ENCODE results near the gene KCTD1. TPM values are rescaled to one million over a fixed set of nuclear protein-coding genes. Genes with fewer than 3 reads are reported as not detected.

The KCTD1 gene
- total and polyA plus RNA-seq, 10 of the 15 experiments (the other 5 are each of a cell fraction or from before 2014, with no cell fraction given), result 1.5 to 13.4 (median 5.5) TPM

DNA sequence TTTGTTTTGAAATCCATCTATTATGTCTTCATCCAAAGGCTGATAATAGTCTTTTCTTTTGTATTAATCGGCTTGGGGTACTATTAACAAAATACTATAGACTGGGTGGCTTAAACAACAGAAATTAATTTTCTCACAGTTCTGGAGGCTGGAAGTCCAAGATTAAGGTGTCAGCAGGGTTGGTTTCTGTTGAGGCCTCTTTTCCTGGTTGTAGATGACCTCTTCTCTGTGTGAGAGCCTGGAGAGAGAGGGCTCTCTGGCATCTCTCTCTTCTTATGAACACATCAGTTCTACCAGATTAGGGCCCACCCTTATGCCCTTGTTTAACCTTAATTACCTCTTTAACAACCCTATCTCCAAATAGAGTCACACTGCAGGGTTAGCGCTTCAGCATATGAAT, 14.2 kb upstream of the KCTD1 start:
- in situ Hi-C loops (cut with MboI) (no loop called here), intact Hi-C loops (cut with micrococcal nuclease; ENCODE audit: unreplicated experiment) (no loop called here)
- Histone ChIP-seq H3K9me3 (replicated peaks; ENCODE audit: control insufficient read depth, insufficient read depth, low read length) (no peaks in the 10 kb centered on the region), H4K20me1 (ENCODE audit: control insufficient read depth, insufficient read depth) (no peaks in the 10 kb centered on the region), H2AFZ (ENCODE audit: control insufficient read depth, low read depth, low read length) (no peak overlapping the region), H3K4me1 (ENCODE audit: control insufficient read depth, insufficient read depth, low read length) (no peaks in the 10 kb centered on the region), H3K9ac (ENCODE audit: control insufficient read depth, insufficient read depth, low read length) (no peak overlapping the region), H3K27me3 (replicated peaks in 1 of 2; ENCODE audit: control insufficient read depth in 2 of 2, insufficient read depth in 2 of 2, low read length in 1 of 2) (no peaks in the 10 kb centered on the region), H3K4me2 (ENCODE audit: control insufficient read depth, insufficient read depth) (no peak overlapping the region), H3K27ac (ENCODE audit: control insufficient read depth, insufficient read depth) (no peak overlapping the region), H3K4me3 (no peak overlapping the region), H3K79me2 (ENCODE audit: control insufficient read depth, insufficient read depth, low read length) (no peaks in the 10 kb centered on the region), H3K36me3 (ENCODE audit: control insufficient read depth in 2 of 2, insufficient read depth in 2 of 2, low read length in 1 of 2) (no peaks in the 10 kb centered on the region)
- RAD21 ChIA-PET (ENCODE audit: unreplicated experiment), result no interaction called here
- ATAC-seq (no peak), FAIRE-seq (no peak), DNase-seq (ENCODE audit: low read depth, low spot score) (no peak)
- POLR2A ChIA-PET, result no interaction called here
- CTCF ChIA-PET, result no interaction called here
- 98% methylated on average over 2 of the region's 2 CpGs for WGBS (ENCODE audit: insufficient coverage, insufficient replicate concordance, low lambda C conversion rate, missing lambda C conversion rate)
- TF ChIP-seq POLR2A (IDR thresholded peaks at IDR 0.05; ENCODE audit: low read depth, low read length) (no peak), CBFB (IDR thresholded peaks at IDR 0.05; ENCODE audit: low read depth) (no peak)
- TF ChIP-seq, protein P1, sequence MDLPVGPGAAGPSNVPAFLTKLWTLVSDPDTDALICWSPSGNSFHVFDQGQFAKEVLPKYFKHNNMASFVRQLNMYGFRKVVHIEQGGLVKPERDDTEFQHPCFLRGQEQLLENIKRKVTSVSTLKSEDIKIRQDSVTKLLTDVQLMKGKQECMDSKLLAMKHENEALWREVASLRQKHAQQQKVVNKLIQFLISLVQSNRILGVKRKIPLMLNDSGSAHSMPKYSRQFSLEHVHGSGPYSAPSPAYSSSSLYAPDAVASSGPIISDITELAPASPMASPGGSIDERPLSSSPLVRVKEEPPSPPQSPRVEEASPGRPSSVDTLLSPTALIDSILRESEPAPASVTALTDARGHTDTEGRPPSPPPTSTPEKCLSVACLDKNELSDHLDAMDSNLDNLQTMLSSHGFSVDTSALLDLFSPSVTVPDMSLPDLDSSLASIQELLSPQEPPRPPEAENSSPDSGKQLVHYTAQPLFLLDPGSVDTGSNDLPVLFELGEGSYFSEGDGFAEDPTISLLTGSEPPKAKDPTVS (IDR thresholded peaks at IDR 0.05; ENCODE audit: low read depth, low read length), result no peak
- TF ChIP-seq, protein P2, sequence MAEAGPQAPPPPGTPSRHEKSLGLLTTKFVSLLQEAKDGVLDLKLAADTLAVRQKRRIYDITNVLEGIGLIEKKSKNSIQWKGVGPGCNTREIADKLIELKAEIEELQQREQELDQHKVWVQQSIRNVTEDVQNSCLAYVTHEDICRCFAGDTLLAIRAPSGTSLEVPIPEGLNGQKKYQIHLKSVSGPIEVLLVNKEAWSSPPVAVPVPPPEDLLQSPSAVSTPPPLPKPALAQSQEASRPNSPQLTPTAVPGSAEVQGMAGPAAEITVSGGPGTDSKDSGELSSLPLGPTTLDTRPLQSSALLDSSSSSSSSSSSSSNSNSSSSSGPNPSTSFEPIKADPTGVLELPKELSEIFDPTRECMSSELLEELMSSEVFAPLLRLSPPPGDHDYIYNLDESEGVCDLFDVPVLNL (IDR thresholded peaks at IDR 0.05; ENCODE audit: low read depth, low read length), result no peak
- BruUV-seq (replicated peaks), result no TSS peak
- SMC1A ChIA-PET (ENCODE audit: uncharacterized antibody, unreplicated experiment), result no interaction called here

DNA sequence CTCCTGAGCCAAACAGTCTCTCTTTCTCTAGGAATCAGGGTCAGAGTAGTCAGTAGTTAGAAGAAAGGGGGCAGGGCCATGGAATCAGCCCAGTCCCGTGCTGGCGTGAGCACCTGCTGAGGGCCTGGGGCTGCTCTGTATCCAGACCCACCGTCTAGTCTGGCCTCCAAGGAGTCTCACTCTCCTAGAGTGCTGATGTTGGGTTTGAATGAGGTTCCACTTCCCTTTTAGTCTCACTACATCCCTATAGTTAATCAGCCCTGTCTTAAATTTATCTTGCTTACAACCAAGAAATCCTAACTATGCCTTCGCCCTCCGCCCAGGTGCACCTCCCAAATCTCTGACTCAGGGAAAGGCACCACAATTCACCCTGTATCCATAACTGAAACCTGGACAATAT, 13.4 kb upstream of the KCTD1 start:
- intact Hi-C loops (cut with micrococcal nuclease; ENCODE audit: unreplicated experiment), result no loop called here
- no TSS peak for BruUV-seq (replicated peaks)
- H3K9me3 ChIP-seq (replicated peaks; ENCODE audit: control insufficient read depth, insufficient read depth, low read length), result no peaks in the 10 kb centered on the region

More for the DNA sequence above, 13.4 kb upstream of the KCTD1 start:
- 61% methylated on average over 5 of the region's 5 CpGs for WGBS (ENCODE audit: insufficient coverage, insufficient replicate concordance, low lambda C conversion rate, missing lambda C conversion rate)
- H3K27ac ChIP-seq (ENCODE audit: control insufficient read depth, insufficient read depth), result no peak overlapping the region
- in situ Hi-C loops (cut with MboI), result no loop called here
- RAD21 ChIA-PET (ENCODE audit: unreplicated experiment), result no interaction called here
- H2AFZ ChIP-seq (ENCODE audit: control insufficient read depth, low read depth, low read length), result no peak overlapping the region
- TF ChIP-seq SPI1 (IDR thresholded peaks at IDR 0.05; ENCODE audit: borderline replicate concordance, insufficient read depth, low read depth, low read length), result peak; percentile 56
- TF ChIP-seq, protein P3, sequence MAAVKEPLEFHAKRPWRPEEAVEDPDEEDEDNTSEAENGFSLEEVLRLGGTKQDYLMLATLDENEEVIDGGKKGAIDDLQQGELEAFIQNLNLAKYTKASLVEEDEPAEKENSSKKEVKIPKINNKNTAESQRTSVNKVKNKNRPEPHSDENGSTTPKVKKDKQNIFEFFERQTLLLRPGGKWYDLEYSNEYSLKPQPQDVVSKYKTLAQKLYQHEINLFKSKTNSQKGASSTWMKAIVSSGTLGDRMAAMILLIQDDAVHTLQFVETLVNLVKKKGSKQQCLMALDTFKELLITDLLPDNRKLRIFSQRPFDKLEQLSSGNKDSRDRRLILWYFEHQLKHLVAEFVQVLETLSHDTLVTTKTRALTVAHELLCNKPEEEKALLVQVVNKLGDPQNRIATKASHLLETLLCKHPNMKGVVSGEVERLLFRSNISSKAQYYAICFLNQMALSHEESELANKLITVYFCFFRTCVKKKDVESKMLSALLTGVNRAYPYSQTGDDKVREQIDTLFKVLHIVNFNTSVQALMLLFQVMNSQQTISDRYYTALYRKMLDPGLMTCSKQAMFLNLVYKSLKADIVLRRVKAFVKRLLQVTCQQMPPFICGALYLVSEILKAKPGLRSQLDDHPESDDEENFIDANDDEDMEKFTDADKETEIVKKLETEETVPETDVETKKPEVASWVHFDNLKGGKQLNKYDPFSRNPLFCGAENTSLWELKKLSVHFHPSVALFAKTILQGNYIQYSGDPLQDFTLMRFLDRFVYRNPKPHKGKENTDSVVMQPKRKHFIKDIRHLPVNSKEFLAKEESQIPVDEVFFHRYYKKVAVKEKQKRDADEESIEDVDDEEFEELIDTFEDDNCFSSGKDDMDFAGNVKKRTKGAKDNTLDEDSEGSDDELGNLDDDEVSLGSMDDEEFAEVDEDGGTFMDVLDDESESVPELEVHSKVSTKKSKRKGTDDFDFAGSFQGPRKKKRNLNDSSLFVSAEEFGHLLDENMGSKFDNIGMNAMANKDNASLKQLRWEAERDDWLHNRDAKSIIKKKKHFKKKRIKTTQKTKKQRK (IDR thresholded peaks at IDR 0.05; ENCODE audit: low read depth, low read length), result no peak
- no peaks in the 10 kb centered on the region for H3K27me3 ChIP-seq (replicated peaks in 1 of 2; ENCODE audit: control insufficient read depth in 2 of 2, insufficient read depth in 2 of 2, low read length in 1 of 2)
- no peaks in the 10 kb centered on the region for H3K36me3 ChIP-seq (ENCODE audit: control insufficient read depth in 2 of 2, insufficient read depth in 2 of 2, low read length in 1 of 2)
- H3K4me3 ChIP-seq, result no peak overlapping the region
- H3K4me1 ChIP-seq (ENCODE audit: control insufficient read depth, insufficient read depth, low read length), result peaks cover 3% of the 10 kb centered on the region; the same call in 1 of the 2 replicates
- SMC1A ChIA-PET (ENCODE audit: uncharacterized antibody, unreplicated experiment), result no interaction called here
- ATAC-seq, result no peak
- no peak for DNase-seq (ENCODE audit: low read depth, low spot score)
- FAIRE-seq, result no peak
- CTCF ChIA-PET, result no interaction called here
- no peaks in the 10 kb centered on the region for H3K79me2 ChIP-seq (ENCODE audit: control insufficient read depth, insufficient read depth, low read length)
- H3K9ac ChIP-seq (ENCODE audit: control insufficient read depth, insufficient read depth, low read length), result no peak overlapping the region
- POLR2A ChIA-PET, result no interaction called here
- H4K20me1 ChIP-seq (ENCODE audit: control insufficient read depth, insufficient read depth), result no peaks in the 10 kb centered on the region
- no peak overlapping the region for H3K4me2 ChIP-seq (ENCODE audit: control insufficient read depth, insufficient read depth)
